ENCODE results near the gene CTBP2. TPM values are rescaled to one million over a fixed set of nuclear protein-coding genes. Genes with fewer than 3 reads are reported as not detected.

The CTBP2 gene
- total and polyA plus RNA-seq, 2 of the 13 experiments (the other 11 are each of a cell fraction or from before 2014, with no cell fraction given), result 0.08 TPM; not detected in 1

DNA sequence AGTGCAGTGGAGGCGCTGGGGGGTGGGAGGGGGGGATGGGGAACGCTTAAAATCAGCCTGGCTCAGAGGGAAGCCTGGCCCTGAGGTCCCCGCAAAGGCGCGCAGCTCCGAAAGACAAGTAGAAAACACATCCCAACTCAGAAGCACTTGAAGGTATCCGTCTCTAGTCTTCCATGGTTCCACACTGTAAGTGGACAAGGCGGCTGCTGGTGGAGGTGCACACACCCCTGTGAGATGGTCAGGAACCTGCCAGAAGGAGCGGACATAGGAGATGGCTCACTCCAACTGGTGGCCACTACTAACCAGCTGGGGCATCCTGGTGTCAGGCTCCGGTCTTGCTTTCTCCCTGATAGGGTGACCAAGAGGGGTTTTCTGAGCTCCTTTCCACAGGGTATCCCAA is 41.7 kb downstream of the CTBP2 start (continued):
- TF ChIP-seq ZNF230 (CRISPR knock-in tag; IDR thresholded peaks at IDR 0.05) (no peak), ZBTB1 (CRISPR knock-in tag; IDR thresholded peaks at IDR 0.05; ENCODE audit: borderline replicate concordance) (no peak), ZFX (CRISPR knock-in tag; IDR thresholded peaks at IDR 0.05; ENCODE audit: low read depth) (no peak), ZNF629 (CRISPR knock-in tag; conservative IDR thresholded peaks at IDR 0.05) (no peak), HMG20B (CRISPR knock-in tag; conservative IDR thresholded peaks at IDR 0.05) (no peak)
- TF ChIP-seq, protein P1, sequence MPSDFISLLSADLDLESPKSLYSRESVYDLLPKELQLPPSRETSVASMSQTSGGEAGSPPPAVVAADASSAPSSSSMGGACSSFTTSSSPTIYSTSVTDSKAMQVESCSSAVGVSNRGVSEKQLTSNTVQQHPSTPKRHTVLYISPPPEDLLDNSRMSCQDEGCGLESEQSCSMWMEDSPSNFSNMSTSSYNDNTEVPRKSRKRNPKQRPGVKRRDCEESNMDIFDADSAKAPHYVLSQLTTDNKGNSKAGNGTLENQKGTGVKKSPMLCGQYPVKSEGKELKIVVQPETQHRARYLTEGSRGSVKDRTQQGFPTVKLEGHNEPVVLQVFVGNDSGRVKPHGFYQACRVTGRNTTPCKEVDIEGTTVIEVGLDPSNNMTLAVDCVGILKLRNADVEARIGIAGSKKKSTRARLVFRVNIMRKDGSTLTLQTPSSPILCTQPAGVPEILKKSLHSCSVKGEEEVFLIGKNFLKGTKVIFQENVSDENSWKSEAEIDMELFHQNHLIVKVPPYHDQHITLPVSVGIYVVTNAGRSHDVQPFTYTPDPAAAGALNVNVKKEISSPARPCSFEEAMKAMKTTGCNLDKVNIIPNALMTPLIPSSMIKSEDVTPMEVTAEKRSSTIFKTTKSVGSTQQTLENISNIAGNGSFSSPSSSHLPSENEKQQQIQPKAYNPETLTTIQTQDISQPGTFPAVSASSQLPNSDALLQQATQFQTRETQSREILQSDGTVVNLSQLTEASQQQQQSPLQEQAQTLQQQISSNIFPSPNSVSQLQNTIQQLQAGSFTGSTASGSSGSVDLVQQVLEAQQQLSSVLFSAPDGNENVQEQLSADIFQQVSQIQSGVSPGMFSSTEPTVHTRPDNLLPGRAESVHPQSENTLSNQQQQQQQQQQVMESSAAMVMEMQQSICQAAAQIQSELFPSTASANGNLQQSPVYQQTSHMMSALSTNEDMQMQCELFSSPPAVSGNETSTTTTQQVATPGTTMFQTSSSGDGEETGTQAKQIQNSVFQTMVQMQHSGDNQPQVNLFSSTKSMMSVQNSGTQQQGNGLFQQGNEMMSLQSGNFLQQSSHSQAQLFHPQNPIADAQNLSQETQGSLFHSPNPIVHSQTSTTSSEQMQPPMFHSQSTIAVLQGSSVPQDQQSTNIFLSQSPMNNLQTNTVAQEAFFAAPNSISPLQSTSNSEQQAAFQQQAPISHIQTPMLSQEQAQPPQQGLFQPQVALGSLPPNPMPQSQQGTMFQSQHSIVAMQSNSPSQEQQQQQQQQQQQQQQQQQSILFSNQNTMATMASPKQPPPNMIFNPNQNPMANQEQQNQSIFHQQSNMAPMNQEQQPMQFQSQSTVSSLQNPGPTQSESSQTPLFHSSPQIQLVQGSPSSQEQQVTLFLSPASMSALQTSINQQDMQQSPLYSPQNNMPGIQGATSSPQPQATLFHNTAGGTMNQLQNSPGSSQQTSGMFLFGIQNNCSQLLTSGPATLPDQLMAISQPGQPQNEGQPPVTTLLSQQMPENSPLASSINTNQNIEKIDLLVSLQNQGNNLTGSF (CRISPR knock-in tag; IDR thresholded peaks at IDR 0.05), result no peak
- TF ChIP-seq, protein P2, sequence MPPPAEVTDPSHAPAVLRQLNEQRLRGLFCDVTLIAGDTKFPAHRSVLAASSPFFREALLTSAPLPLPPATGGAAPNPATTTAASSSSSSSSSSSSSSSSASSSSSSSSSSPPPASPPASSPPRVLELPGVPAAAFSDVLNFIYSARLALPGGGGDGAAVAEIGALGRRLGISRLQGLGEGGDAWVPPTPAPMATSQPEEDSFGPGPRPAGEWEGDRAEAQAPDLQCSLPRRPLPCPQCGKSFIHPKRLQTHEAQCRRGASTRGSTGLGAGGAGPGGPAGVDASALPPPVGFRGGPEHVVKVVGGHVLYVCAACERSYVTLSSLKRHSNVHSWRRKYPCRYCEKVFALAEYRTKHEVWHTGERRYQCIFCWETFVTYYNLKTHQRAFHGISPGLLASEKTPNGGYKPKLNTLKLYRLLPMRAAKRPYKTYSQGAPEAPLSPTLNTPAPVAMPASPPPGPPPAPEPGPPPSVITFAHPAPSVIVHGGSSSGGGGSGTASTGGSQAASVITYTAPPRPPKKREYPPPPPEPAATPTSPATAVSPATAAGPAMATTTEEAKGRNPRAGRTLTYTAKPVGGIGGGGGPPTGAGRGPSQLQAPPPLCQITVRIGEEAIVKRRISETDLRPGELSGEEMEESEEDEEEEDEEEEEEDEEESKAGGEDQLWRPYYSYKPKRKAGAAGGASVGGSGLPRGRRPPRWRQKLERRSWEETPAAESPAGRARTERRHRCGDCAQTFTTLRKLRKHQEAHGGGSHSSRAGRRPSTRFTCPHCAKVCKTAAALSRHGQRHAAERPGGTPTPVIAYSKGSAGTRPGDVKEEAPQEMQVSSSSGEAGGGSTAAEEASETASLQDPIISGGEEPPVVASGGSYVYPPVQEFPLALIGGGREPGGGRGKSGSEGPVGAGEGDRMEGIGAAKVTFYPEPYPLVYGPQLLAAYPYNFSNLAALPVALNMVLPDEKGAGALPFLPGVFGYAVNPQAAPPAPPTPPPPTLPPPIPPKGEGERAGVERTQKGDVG (CRISPR knock-in tag; IDR thresholded peaks at IDR 0.05; ENCODE audit: borderline replicate concordance), result no peak

All from HepG2 (cell line).